HG02840 (cell line): Measurements from ENCODE around the gene USP7.

ENCODE experiments used
- ATAC-seq: cut with Tn5 transposase; IDR thresholded peaks from one replicate; pipeline ENCODE4 v1.9.1; 2021; ENCODE audit warnings: mild to moderate bottlenecking, moderate library complexity, moderate number of reproducible peaks; ENCODE audit not compliant: unreplicated experiment, low FRiP score

The USP7 gene

DNA sequence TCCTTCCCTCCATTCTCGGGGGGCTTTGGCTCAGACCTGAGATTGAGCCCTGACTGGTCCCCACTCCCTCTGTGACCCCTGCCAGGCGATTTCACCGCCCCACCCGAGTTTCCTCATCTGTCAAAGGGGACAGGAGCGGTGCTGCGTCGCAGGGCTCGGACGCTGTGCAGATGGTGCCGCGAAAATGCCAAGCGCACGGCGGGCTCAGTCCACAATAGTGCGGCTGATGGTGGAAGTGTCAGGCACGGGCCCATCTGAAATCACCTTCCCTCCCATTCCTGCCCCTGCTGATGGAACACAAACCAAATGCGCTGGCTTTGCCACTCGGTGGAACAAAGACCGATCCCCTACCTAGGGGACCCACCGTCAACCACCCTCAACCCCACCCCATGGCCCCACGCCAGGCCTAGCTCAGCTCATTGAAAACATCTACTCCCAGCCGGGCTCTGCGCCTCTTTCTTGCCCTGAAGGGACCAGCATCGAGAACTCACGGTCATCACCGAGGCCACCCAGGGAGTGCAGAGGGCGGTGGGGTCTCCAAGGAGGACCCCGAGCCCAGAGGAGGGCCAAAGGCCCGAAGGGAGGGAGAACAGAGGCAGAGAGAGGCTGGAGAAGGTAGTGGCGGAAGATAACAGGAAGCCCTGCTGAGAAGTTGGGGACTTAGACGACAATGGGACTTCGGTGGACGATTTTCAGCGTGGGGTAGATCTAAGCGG is 96.3 kb downstream of the USP7 start:
- ATAC-seq, result no peak

DNA sequence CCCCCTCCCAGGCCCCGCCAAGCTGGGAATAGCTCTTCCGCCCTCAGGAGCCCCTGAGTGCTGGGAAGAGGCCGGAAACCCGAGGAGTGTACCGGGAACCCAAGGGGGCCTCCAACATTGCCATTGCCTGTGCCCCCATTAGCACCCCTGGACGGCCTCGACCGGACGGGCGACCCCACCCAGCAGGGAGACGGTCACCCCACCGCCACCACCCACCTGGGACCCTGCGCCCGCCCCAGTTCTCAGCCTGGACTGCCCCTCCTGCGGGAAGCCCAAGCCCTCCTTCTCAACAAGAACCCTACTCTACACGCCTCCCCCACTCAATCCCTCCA is 96.9 kb downstream of the USP7 start:
- no peak for ATAC-seq

DNA sequence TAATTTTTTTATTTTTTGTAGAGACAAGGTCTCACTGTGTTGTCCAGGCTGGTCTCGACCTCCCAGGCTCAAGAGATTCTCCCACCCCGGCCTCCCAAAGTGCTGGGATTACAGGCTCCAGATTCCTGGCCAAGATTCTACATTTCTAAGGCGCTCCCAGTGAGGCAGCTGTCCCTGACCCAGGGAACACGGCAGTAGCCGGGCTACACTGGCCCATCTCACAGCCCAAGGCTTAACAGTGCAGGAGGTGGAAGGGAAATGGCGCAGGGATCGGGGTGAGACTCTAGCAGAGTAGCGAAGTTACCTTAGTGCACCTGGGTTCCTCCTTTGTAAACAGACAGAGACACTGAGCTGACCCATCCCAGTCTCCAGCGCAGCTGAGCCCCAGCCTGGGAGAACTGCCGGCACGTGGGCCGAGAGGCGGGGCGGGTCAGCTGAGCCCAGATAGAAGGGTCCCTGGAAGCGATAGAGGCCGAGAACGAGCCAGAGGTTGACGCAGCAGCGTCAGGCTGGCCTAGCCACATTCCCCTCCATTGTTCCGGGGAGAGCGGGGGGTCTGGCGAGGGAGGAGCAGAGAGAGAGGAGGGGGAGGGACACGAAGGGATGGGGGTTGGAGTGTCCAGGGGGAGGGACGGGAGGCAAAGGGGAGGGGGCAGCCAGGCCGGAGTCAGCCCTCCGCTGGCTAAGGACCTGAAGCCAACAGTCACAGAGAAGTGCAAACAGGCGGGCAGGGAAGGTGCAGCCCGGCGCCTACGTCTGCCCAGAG is 97.4 kb downstream of the USP7 start:
- no peak for ATAC-seq

DNA sequence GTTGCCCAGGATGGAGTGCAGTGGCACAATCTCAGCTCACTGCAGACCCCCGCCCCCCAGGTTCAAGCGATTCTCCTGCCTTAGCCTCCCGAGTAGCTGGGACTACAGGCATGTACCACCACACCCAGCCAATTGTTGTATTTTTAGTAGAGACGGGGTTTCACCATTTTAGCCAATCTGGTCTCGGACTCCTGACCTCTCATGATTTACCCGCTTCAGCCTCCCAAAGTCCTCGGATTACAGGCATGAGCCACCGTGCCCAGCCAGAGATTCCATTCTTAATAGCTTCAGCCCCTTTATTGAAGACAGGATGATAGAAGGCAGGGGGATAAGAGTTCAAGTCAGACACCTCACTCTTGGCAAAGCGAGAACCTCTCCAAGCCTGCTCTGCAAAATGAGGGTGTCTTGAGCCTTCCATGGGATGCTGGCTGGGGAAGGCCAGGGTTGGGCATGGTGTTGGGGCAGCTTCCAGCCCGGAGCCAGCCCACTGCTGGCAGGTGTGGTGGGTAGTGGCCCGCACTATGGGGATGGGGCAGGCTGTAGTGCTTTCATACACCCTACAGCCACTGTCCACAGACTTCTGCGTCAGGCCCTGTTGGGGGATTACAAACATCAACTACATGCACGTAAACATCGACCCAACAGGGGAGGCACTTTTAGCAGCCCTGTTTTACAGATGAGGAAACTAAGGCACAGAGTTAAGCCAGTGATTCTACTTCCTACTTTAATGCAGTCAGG is 98.4 kb downstream of the USP7 start:
- no peak for ATAC-seq

DNA sequence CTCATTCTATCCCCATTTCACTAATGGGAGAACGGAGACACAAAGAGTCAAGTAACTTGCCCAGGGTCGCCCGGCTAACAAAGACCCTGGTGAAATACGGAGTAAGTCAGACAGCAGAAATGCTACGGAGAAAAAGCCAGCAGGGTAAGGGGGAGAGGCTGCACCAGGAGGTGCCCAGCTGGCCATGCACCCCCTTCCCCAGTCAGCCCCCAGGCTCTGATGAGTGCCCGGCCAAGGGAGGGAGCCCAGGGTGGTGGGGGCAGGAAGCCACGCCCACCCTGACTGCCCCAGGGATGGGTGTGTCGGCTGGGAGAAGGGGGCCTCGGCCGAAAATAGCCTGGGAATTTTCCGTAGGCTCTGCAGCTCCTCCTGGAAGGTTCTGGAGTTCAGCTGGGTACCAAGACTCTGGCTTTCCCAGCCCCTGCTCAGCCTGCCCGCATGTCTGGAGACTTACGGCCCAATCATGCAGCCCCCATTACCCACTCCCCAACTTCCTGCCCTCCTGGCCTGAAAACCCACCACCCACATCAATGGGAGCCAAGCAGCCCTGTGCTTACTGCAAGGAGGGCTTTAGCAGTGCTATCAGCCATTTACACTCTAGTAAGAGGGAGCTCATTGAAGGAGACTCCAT is 99.1 kb downstream of the USP7 start:
- no peak for ATAC-seq

DNA sequence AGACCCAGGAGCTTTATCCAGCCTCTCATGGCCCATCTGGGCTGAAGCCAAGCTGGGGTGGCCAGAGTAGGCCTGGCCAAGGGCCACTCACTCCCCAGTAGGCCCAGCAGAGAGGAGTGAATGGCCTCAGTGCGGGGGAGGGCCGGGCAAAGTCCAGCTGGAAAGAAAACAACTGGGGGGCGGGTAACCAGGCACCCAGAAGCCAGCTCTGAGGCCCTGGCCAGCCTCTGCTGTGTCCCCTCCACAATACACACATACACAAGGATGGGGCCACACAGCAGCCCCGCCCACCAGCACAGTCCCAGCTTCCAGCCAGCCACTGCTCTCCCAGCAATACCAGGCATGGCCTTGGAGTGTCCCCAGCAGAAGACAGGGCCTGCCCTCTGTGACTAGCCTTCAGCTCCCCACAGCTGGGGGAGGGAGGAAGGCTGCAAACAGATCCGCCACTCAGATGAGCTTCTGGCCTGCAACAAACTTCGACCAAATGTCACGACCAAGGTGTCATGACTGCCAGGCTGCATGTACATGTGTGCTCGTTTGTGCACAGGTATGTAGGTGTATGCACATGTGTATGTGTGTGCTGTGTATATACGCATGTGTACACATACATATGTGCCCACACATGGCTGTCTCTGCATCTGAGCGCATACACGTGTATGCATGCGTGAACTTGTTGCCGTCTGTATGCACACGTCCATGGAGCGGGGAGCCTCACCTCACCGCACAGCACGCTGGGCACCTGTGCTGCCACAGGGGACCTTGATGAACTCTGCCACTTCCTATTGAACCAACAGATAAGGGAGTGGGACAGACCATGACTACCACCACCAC is 99.9 kb downstream of the USP7 start:
- ATAC-seq, result no peak

DNA sequence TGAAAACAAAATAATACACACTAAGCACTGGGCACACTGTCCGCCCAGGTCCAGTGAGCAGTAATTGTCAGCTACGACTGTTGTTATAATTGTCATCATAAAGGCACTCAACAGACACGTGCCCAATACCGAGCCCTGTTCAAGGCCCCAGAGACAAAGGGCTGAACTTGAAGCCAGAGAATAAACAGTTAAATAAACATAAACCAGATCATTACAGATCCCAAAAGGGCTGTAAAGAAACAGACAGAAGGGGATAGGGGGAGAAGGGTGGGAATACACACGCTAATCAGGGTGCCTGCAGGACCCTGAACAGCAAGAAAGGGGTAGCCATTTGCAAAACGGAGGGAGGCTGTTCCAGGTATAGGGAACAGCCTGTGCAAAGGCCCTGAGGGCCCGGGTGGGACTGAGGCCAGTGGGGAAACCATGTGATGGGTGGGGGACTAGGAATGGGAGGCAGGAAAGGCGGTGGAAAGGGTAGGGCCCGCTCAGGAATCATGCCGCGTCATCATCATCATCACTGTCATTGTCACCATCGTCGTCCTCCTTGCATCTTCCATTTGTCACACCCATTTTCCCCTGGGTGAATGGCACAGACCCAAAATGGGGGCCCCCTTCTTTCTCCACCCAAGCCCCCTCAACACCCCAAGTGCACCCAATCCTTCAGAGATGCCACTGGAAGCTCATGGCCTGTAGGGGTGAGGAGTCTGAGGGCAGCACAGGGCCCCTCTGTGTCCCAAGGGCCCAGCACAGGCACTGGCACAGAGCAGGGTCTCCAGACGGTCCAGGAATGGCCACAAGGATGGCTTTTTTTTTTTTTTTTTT is 101.2 kb downstream of the USP7 start:
- no peak for ATAC-seq

DNA sequence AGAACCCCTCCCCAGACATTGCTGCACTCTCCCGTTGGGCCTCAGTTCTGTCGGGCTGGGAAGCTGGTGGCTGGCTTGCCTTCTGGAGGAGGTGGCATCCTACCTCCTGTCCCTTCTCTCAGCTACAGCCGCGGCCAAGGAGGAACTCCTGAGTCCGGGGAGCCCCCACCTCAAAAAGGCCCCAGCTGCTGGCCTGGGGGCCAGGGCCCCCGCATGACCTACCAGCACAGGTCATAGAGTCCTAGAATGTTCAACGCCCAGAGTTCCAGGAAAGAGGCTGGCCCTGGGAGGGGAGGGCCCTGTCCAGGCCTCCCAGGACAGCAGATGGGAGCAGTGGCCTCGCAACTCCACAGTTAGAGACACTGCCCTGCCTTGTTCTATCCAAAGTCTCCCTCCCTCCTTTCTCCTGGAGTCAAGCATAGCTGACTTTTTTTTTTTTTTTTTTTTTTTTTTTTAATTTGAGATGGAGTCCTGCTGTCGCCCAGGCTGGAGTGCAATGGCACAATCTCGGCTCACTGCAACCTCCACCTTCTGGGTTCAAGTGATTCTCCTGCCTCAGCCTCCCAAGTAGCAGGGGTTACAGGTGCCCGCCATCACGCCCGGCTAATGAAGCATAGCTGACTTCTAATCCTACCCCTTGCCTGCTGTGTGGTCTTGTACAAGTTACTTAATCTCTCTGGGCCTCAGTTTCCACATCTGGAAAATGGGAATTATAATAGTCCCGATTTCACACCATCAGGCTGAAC is 102.0 kb downstream of the USP7 start:
- ATAC-seq, result no peak

DNA sequence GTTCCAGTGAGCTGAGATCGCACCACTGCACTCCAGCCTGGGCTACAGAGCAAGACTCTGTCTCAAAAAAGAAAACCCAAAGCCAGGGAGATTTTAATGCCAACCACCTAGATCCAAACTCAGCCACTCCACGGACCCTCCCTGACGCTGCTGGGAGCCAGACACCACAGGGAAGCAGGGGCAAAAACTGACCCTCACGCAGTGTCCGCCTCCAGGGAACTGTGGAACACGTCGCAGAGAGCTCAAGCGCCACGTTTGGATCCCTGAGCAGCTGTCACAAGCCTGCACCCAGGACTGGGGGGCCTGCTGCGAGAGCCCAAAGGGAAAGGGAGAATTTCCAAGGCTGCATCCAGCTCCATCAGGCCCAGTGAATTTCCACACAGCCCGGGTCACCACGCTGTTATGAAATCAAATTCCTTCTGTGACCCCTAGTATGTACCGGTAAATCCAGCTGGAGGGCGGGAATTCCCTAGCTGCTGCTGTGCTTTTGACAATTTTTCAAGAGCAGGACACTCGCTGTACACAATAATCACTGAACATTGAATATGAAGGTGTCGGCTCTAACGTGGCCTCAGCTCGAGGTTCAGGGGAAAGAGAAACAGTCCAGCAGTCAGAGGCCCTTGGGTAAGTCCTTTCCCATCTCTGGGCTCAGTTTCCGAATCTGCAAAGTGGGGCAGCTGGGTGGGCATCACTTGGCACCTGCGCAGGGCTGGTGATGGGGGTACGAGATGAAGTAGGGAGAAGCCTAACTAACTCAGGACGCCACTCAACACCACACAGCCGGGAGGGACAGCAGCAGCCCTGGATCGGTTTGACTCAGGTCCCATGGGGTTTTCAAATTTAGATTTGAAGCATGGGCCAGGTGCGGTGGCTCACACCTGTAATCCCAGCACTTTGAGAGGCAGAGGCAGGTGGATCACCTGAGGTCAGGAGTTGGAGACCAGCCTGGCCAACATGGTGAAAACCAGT is 103.5 kb downstream of the USP7 start:
- ATAC-seq, result no peak

DNA sequence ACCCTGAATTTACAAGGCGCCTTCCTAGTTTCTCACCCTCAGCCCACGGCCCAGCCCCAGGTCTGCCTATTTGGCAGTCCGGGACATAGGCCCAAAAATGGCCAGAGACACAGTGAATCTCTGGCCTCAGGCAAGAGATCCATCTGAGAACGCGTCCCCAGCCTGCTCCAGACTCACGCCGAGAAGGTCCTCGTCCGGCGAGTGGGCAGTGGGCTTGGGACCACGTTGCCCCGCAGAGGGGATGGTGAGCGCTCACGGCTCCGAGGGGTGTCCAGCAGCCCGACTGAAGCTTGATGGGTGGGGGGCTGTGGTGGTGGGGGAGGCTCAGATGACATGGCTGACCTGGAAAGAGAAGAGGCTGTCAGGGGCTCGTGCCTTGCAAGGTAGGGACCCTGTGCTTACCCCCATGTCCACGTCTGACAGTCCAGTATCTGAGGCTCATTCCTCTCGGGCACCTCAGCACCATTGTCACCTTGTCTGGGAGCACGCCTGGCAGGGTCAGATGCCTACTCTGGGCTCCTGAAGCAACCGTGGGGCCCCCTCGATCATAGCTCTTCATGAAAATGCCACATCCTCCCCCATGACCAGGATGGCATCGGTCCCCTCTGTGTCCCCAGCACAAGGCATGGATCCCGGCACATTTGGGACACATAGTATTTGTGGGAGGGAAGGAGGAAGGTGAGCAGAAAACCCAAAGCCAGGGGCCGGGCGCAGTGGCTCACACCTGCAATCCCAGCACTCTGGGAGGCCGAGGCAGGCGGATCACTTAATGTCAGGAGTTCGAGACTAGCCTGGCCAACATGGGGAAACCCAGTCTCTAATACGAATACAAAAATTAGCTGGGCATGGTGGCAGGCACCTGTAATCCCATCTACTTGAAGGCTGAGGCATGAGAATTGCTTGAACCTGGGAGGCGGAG is 104.5 kb downstream of the USP7 start:
- ATAC-seq, result no peak

DNA sequence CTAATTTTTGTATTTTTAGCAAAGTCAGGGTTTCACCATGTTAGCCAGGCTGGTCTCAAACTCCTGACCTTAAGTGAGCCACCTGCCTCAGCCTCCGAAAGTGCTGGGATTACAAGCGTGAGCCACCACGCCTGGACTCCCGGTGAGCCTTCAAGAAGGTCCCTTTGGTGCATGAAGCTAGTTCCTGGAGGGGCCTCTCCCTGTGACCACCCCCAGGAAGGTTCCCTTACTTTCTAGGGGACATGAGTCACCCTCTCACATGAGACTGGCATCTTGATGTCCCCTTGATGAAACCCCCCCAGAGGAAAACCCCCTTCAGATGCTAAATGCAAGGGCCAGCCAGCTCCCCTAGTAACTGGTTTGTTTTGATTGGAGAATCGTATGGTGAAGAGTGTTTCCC is 107.7 kb downstream of the USP7 start:
- ATAC-seq, result no peak

DNA sequence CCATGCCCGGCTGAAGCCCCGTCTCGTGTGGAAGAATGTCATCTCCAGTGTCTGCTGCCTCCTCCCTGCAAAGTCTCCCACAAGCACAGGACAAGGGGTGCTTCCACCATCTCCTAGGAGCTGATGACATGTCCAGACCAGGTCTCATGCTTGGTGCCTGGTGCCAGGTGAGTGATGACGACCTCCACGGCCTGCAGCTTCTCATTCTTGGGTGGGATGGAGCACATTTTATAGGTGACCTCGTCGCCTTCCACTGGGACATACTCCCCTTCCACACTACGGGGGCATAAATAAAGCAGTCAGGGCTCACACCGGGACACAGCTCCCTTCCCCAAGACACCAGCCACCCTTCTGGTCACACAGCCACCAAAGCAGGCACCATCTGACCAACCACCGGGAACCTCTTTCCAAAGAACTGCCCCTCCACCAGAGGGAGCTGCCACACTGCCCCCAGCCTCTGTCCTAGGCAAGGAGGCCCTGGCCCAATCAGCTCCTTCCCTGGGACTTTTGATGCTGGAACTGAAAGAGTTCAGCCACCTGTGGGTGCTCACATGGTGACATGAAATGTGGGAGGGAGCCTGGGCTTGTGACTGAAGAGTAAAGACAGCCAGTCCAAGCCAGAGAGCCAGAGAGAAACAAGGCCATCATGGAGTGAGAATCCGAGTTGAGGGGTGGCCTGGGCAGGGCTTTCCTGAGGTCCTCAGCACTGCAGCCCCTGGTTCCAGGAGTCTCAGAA is 108.5 kb downstream of the USP7 start:
- no peak for ATAC-seq

DNA sequence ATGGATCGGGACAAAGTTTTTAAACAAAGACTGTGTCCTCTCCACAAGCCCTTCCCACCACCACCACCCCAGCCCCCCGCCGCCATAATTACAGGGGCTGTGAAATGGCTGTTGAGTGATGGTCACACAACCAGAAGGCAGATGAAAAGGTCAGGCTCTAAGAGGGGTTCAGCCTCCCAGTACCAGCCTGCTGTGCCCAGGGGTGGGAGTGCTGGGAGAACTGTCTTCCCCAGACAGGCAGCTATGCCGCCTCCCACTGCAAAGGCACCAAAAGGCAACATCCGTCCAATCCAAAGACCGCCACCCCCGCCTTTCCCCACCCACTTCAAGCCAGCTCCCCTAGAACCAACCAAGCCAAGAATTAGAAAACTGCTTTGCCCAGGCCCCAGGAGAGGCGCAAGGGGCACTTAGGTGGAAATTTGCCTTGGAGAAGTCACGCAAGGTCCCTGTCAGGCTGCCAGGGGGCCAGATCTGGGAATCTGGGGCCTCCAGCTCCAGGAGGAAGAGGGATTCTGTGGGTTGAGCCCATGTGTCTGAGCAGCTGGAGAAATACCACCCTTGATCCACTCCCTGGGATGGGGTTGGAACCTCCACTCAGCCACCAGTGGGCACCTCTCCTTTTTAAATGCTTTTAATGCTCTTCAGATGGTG is 109.3 kb downstream of the USP7 start:
- no peak for ATAC-seq

DNA sequence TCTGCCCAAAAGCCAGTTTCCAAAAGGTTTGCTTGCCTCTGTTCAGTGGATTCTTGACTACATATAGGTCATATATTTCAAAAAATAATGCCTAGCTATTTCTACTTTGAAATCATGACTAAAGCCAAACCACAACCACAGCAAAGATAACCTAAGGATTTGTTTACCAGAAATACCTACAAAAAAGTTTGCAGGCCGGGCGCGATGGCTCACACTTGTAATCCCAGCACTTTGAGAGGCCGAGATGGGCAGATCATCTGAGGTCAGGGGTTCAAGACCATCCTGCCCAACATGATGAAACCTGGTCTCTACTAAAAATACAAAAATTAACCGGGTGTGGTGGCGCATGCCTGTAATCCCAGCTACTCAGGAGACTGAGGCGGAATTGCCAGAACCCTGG is 110.1 kb downstream of the USP7 start:
- ATAC-seq, result no peak

DNA sequence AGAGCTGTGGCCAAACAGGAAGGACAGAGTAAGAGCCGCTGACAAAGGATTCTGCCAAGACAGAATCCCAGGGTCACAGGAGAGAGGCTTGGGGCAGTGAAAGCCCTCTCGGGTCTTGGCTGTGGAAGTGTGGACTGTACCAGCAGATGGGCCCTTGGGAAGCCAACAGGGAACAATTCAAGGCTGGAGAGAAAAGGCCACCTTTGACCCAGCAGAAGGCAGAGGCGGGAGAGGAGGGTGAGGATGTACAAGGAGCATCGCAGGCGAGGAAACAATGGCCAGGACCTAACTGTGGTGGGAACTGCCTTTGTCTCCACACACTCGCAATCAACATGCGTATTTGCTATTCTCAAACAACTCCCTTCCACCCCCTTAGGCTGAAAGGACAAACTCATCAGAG is 110.6 kb downstream of the USP7 start:
- no peak for ATAC-seq
